ENCODE measurements around the gene FDXACB1.

FDXACB1 gene

DNA sequence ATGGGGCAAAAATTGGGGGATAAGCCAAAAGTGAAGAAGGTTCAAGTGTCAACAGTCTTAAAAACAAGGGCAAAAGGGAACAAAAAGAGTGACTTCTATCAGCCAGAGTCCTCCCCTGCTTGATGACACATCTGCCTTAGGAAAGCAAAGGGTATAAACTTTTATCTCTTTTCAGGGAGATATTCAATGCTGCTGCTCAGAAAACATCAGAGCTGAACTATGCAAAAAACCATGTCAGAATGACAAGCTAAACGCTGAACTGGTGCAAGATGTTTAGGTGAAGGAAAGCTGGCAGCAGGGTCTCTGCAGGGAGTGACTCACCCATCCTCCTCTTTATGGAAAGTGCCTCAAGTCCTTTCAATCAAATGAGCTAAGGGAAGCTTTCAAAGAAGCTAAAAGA is 32.3 kb downstream of the FDXACB1 start:
- Histone ChIP-seq H3K27me3 (ENCODE audit: insufficient read depth, low read length) (no peaks in the 10 kb centered on the region), H3K4me3 (ENCODE audit: low read length) (no peak overlapping the region), H3K4me1 (ENCODE audit: insufficient read depth, low read length) (peaks cover 14% of the 10 kb centered on the region), H3K36me3 (ENCODE audit: insufficient read depth, low read length) (peaks cover 41% of the 10 kb centered on the region), H3K9me3 (ENCODE audit: low read length) (no peaks in the 10 kb centered on the region), H2AFZ (ENCODE audit: low read depth, low read length) (no peak overlapping the region)

DNA sequence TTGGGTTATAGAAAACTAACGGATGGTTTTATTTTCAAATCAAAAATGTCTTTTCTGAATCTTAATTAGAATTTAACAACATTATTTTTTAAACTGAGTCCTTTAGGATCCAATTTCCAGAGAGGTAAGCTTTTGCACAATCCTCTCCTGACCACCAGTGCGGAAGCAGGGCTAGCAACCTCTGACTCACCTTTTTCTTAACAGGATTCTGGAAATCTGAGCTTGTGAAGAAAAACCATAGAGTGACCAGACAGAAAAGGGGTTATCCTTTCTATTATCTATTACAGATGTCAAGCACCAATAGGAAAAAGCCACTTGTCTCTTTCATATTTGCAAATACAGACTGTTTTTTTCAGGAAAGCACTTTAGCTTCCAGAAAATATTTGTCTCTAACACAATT is 32.9 kb downstream of the FDXACB1 start:
- no peak overlapping the region for H2AFZ ChIP-seq (ENCODE audit: low read depth, low read length)
- no peak overlapping the region for H3K4me3 ChIP-seq (ENCODE audit: low read length)
- H3K9me3 ChIP-seq (ENCODE audit: low read length) = no peaks in the 10 kb centered on the region
- peaks cover 38% of the 10 kb centered on the region for H3K36me3 ChIP-seq (ENCODE audit: insufficient read depth, low read length)
- H3K4me1 ChIP-seq (ENCODE audit: insufficient read depth, low read length) = peaks cover 14% of the 10 kb centered on the region
- H3K27me3 ChIP-seq (ENCODE audit: insufficient read depth, low read length) = no peaks in the 10 kb centered on the region

DNA sequence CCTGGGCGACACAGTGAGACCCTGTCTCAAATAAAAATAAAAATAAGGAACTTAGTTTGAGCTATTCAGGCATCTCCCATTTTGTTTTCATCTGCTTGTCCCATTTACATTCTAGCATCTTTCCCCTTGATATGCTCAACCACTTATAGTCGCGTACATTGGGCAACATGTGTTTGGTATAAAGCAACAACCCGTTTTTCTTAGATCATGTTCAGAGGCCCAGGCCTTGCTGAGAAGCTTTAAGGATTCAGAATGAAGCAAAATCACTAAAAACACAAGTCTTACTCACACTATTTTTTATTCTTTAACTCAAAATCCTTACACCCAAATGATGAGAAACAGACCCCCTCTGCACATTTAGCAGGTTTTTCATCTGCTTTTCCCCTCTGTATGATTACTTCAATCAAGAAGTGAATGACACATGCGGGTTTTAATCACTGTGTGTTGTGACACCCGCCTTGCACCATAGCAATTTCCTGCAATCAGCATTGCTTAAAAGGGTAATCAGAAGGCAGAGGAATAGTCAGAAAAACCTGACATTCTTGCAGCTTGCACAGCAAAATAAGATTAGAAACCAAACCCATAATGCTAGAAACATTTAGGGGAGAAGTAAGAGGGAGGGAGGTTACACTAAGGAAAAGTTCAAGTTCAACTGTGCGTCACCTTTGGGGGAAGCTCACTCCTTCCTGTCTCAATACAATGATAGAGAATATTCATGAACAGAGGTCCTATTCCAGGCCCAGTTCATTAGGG is 33.5 kb downstream of the FDXACB1 start:
- no peak overlapping the region for H2AFZ ChIP-seq (ENCODE audit: low read depth, low read length)
- H3K9me3 ChIP-seq (ENCODE audit: low read length) = no peaks in the 10 kb centered on the region
- no peak overlapping the region for H3K4me3 ChIP-seq (ENCODE audit: low read length)
- peaks cover 33% of the 10 kb centered on the region for H3K36me3 ChIP-seq (ENCODE audit: insufficient read depth, low read length)
- H3K27me3 ChIP-seq (ENCODE audit: insufficient read depth, low read length) = no peaks in the 10 kb centered on the region
- peaks cover 14% of the 10 kb centered on the region for H3K4me1 ChIP-seq (ENCODE audit: insufficient read depth, low read length)

DNA sequence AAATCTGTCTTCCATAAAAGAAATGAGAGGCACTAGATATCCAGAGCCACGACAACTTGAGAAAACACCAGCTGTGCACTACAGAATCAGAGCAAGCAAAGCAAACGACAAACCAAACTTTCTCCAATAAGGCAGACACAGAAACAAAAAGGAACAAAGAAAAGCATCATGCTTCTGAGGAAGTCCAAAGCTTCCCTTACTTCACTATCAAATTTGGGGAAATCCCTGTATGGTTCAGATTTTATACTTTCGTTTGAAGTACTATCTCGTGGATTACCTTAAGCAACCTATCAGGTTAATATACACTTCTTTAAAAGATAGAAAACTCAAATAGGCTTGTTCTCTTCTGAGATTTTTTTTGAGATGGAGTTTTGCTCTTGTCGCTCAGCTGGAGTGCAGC is 35.3 kb downstream of the FDXACB1 start:
- Histone ChIP-seq H3K4me1 (ENCODE audit: insufficient read depth, low read length) (peaks cover 21% of the 10 kb centered on the region), H2AFZ (ENCODE audit: low read depth, low read length) (no peak overlapping the region), H3K9me3 (ENCODE audit: low read length) (no peaks in the 10 kb centered on the region), H3K36me3 (ENCODE audit: insufficient read depth, low read length) (peaks cover 28% of the 10 kb centered on the region), H3K4me3 (ENCODE audit: low read length) (no peak overlapping the region), H3K27me3 (ENCODE audit: insufficient read depth, low read length) (no peaks in the 10 kb centered on the region)

DNA sequence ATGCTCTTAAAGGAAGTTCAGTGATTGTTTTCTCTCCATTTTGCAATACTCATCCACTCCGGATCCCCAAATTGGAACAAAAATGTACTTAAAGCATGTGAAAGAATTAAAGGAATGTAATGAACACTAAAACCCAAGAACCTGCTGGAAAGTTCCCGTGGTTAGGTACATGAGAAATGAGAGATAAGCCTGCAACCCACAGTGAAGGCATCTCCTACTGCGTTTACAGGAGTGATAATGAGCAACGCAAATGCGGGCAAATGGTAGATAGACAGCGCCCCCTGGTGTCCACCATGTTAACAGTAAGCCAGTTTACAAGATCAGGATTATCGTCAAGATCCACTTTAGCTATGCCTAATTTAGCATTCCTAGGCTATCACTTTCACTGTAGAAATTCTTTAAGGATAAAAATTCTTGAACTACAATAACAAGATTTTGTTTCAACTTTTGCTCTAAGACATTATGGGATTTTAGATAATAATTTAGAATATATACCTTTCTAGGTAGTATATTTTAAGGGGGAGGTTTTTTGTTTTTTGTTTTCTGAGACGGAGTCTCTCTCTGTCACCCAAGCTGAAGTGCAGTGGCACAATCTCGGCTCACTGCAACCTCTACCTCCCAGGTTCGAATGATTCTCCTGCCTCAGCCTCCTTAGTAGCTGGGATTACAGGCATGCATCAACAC is 37.5 kb downstream of the FDXACB1 start:
- Histone ChIP-seq H3K27me3 (ENCODE audit: insufficient read depth, low read length) (no peaks in the 10 kb centered on the region), H3K4me1 (ENCODE audit: insufficient read depth, low read length) (peaks cover 10% of the 10 kb centered on the region)

DNA sequence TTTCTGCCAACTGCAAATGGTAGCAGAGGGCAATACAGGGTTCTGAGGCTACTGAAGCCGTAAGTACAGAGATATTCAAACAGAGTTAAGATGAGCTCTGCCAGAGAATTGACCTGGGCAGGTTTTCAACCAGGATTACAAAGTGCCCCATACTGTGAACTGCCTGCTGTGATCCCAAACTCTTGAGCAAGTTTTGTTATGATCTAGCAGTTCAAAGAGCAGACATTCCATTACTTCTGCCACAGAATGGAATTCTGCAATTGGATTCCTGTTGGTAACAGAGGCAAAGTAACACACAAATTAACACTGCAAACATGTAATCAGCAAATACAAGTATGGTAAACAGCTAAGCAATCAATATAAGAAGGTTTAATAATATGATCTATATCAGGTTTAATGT is 38.8 kb downstream of the FDXACB1 start:
- no peak overlapping the region for H3K4me3 ChIP-seq (ENCODE audit: low read length)
- H3K36me3 ChIP-seq (ENCODE audit: insufficient read depth, low read length) = peaks cover 48% of the 10 kb centered on the region
- no peak overlapping the region for H2AFZ ChIP-seq (ENCODE audit: low read depth, low read length)
- H3K4me1 ChIP-seq (ENCODE audit: insufficient read depth, low read length) = peaks cover 7% of the 10 kb centered on the region
- no peaks in the 10 kb centered on the region for H3K27me3 ChIP-seq (ENCODE audit: insufficient read depth, low read length)
- H3K9me3 ChIP-seq (ENCODE audit: low read length) = no peaks in the 10 kb centered on the region

More for the DNA sequence above, 37.5 kb downstream of the FDXACB1 start:
- H2AFZ ChIP-seq (ENCODE audit: low read depth, low read length) = no peak overlapping the region
- no peaks in the 10 kb centered on the region for H3K9me3 ChIP-seq (ENCODE audit: low read length)
- no peak overlapping the region for H3K4me3 ChIP-seq (ENCODE audit: low read length)
- peaks cover 35% of the 10 kb centered on the region for H3K36me3 ChIP-seq (ENCODE audit: insufficient read depth, low read length)

DNA sequence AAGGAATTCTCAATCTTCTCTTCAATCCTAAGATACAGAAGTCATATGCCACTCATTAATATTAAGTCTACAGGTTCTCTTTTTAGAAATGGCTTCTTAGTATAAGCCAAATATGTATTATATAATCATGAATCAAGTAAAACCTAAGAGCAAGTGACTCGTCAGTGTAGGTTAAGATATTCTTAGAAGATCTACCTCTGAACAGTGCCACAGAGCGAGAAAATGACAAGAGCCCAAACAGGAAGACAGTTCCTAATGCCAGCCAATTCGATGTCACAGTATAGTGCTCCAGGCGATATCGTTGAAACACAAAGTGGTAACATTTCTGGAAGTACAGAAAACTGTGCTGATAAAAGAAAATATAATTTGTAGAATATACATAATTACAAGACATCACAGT is 40.9 kb downstream of the FDXACB1 start:
- no peak overlapping the region for H3K4me3 ChIP-seq (ENCODE audit: low read length)
- peaks cover 41% of the 10 kb centered on the region for H3K36me3 ChIP-seq (ENCODE audit: insufficient read depth, low read length)
- H3K4me1 ChIP-seq (ENCODE audit: insufficient read depth, low read length) = peaks cover 7% of the 10 kb centered on the region
- no peaks in the 10 kb centered on the region for H3K9me3 ChIP-seq (ENCODE audit: low read length)
- H2AFZ ChIP-seq (ENCODE audit: low read depth, low read length) = no peak overlapping the region
- no peaks in the 10 kb centered on the region for H3K27me3 ChIP-seq (ENCODE audit: insufficient read depth, low read length)

DNA sequence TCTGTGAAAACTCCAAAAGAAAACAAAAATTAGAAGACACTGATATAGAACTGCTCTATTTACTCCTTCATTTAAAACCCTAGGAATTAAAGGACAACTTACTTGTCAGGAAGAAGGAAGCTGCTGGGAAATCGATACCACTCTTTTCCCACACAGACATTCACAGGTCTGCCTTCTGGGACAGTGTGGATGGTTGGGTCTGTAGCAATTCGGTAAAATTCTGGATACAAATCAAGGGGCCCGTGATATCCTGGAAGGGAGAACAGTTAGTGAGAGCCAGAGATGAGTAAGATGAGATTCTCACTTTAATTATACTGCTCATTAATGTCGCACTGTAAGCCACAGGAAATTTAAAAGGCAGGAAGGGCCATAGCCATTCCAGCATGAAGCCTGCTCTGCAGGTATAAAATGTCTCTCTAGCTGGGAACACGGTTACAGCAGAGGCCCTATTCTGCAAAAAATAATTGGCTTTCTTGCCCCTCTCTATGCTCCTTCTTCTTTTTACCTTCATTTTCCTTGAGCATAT is 41.5 kb downstream of the FDXACB1 start:
- H3K27me3 ChIP-seq (ENCODE audit: insufficient read depth, low read length) = no peaks in the 10 kb centered on the region
- no peak overlapping the region for H2AFZ ChIP-seq (ENCODE audit: low read depth, low read length)
- peaks cover 40% of the 10 kb centered on the region for H3K36me3 ChIP-seq (ENCODE audit: insufficient read depth, low read length)
- peaks cover 7% of the 10 kb centered on the region for H3K4me1 ChIP-seq (ENCODE audit: insufficient read depth, low read length)
- no peaks in the 10 kb centered on the region for H3K9me3 ChIP-seq (ENCODE audit: low read length)
- no peak overlapping the region for H3K4me3 ChIP-seq (ENCODE audit: low read length)

DNA sequence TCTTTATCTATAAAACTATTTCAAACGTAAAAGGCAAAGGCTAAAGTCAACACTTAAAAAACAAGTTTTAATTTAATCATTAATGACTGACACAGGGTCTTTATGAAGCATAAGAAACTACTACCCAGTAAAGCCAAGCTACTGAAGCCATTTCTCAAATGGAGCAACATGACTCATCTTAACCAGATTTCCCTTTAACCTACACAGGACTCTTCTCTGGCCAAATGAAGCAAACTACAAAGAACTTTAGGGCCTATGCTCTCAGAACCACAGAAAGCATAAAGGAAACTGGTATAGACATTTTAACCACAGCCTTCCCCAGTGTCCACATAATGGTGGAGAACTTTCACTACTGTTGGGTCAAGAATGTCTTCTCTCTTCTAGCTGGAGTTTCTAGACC is 42.2 kb downstream of the FDXACB1 start:
- H3K4me3 ChIP-seq (ENCODE audit: low read length) = no peak overlapping the region
- H2AFZ ChIP-seq (ENCODE audit: low read depth, low read length) = no peak overlapping the region
- H3K27me3 ChIP-seq (ENCODE audit: insufficient read depth, low read length) = no peaks in the 10 kb centered on the region
- peaks cover 40% of the 10 kb centered on the region for H3K36me3 ChIP-seq (ENCODE audit: insufficient read depth, low read length)
- H3K9me3 ChIP-seq (ENCODE audit: low read length) = no peaks in the 10 kb centered on the region
- H3K4me1 ChIP-seq (ENCODE audit: insufficient read depth, low read length) = peaks cover 7% of the 10 kb centered on the region

DNA sequence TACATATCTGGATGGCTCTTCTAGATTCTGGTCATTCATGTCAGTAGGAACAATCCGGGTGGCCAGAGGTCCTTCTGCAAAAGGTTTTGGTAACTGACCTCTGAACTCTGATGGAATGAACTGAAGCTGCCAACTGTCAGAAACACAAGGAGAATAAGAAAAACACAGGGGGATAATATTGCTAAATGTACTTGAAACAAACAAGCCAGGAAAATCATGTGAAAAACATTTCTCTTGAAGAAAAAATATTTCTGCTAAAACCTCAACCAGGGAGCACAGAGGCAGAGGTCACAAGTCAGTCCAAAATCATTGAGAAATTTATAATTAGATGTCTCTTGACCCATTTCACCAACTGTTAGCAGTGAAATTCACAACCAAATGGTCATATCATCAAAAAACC is 42.8 kb downstream of the FDXACB1 start:
- Histone ChIP-seq H3K4me3 (ENCODE audit: low read length) (no peak overlapping the region), H3K36me3 (ENCODE audit: insufficient read depth, low read length) (peaks cover 42% of the 10 kb centered on the region), H3K9me3 (ENCODE audit: low read length) (no peaks in the 10 kb centered on the region), H3K27me3 (ENCODE audit: insufficient read depth, low read length) (no peaks in the 10 kb centered on the region), H2AFZ (ENCODE audit: low read depth, low read length) (no peak overlapping the region), H3K4me1 (ENCODE audit: insufficient read depth, low read length) (peaks cover 7% of the 10 kb centered on the region)

DNA sequence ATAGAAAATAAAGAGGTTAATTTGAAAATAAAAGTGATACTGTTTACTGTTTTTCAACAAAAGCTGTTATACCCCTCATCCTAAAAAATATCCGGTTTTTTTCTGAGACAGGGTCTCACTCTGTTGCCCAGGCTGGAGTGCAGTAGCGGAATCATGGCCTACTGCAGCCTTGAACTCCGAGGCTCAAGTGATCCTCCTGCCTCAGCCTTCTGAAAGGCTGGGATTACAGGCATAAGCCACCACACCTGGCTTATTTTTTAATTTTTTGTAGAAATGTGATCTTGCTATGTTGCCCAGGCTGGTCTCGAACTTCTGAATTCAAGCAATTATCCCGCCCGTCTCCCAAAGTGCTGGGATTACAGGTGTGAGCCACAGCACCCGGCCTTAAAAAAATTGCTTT is 43.3 kb downstream of the FDXACB1 start:
- Histone ChIP-seq H3K9me3 (ENCODE audit: low read length) (no peaks in the 10 kb centered on the region), H3K36me3 (ENCODE audit: insufficient read depth, low read length) (peaks cover 43% of the 10 kb centered on the region), H2AFZ (ENCODE audit: low read depth, low read length) (no peak overlapping the region), H3K27me3 (ENCODE audit: insufficient read depth, low read length) (no peaks in the 10 kb centered on the region), H3K4me1 (ENCODE audit: insufficient read depth, low read length) (peaks cover 7% of the 10 kb centered on the region), H3K4me3 (ENCODE audit: low read length) (no peak overlapping the region)

DNA sequence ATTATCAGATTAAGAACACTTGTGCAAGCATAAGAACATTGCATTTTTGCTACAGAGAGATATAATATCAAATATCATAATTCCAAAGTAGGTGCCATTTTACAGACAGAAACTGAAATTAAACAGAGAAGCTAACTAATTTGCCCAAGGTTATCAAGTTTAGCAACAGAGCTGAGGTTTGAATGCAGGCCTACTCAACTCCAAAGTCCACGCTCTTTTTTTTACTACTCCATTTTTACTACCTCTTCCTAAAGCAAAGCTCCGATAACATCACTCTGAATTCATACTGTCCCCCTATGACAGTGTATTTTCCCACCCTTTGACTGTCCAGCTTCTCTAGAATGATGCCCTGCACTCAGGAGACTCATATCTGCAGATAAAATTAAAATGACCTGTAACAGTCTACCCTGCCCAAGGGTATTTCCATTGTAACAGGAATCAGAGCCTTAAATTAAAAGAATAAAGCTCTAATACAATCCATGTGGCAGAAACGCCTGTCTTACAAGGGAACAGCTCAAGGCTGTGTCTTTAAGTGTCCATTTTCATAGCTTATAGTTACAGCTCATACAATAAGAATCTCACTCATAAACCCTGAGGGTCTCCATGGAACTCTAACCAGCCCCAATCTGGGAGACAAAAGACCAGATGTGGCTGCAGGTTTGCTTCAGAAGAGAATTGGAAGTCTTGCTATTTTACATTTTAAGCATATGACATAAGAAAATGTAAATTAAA is 44.4 kb downstream of the FDXACB1 start:
- no peaks in the 10 kb centered on the region for H3K4me1 ChIP-seq (ENCODE audit: insufficient read depth, low read length)
- H3K4me3 ChIP-seq (ENCODE audit: low read length) = no peak overlapping the region
- no peaks in the 10 kb centered on the region for H3K27me3 ChIP-seq (ENCODE audit: insufficient read depth, low read length)
- H3K9me3 ChIP-seq (ENCODE audit: low read length) = no peaks in the 10 kb centered on the region
- H3K36me3 ChIP-seq (ENCODE audit: insufficient read depth, low read length) = peaks cover 41% of the 10 kb centered on the region
- no peak overlapping the region for H2AFZ ChIP-seq (ENCODE audit: low read depth, low read length)

DNA sequence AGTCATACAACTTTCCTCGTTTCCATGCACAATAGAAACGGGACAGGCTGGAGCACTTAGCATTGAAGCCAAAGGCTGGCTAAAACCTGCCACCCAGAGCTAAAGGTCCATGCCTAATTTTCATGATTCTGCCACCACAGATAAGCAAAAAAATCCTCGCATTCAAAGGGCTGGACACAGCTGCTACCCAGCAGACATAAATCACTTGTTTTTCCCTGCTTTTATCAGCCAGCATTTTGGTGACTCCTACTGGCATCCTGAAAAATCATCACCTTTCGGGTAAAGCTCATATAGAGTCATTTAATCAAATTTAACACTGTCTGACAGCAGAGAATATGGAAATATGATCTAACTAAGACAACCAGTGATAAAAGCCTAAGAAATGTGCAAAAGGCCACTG is 45.4 kb downstream of the FDXACB1 start:
- H3K36me3 ChIP-seq (ENCODE audit: insufficient read depth, low read length) = peaks cover 44% of the 10 kb centered on the region

More for the DNA sequence above, 45.4 kb downstream of the FDXACB1 start:
- H3K4me1 ChIP-seq (ENCODE audit: insufficient read depth, low read length) = no peaks in the 10 kb centered on the region
- H3K27me3 ChIP-seq (ENCODE audit: insufficient read depth, low read length) = no peaks in the 10 kb centered on the region
- no peak overlapping the region for H3K4me3 ChIP-seq (ENCODE audit: low read length)
- no peak overlapping the region for H2AFZ ChIP-seq (ENCODE audit: low read depth, low read length)
- H3K9me3 ChIP-seq (ENCODE audit: low read length) = no peaks in the 10 kb centered on the region

Data from neuron (in vitro differentiated cells).